NB4 (cell line): ENCODE measurements around the gene BAG5.

Source experiments
- DNase-seq: peaks from one replicate; pipeline ENCODE4 v3.0.0; 2010; ENCODE audit warnings: low read depth
- H3K4me3 ChIP-seq: one replicate; pipeline ENCODE4 v1.5.1; 2011; ENCODE audit warnings: mild to moderate bottlenecking, low read depth, low read length, moderate library complexity
- MAX ChIP-seq: IDR thresholded peaks from 2 replicates; pipeline ENCODE4 v1.6.1; 2011; ENCODE audit warnings: low read depth, low read length
- MYC ChIP-seq: IDR thresholded peaks from 2 replicates; pipeline ENCODE4 v1.6.1; 2011; ENCODE audit warnings: low read depth, low read length
- POLR2A ChIP-seq: IDR thresholded peaks from 2 replicates; pipeline ENCODE4 v1.6.1; 2011; ENCODE audit warnings: mild to moderate bottlenecking; ENCODE audit not compliant: insufficient read length; ENCODE audit errors: extremely low read depth
- TF ChIP-seq, protein P1 (sequence below): IDR thresholded peaks from one replicate; pipeline ENCODE4 v1.5.1; 2012; ENCODE audit warnings: low read depth, low read length

The BAG5 gene

GRCh38 chr14:103519043-103519836 lies 43.2 kb downstream of the BAG5 start:
- no peak overlapping the region for H3K4me3 ChIP-seq
- peak; percentile 63 for DNase-seq
- TF ChIP-seq, protein P1, sequence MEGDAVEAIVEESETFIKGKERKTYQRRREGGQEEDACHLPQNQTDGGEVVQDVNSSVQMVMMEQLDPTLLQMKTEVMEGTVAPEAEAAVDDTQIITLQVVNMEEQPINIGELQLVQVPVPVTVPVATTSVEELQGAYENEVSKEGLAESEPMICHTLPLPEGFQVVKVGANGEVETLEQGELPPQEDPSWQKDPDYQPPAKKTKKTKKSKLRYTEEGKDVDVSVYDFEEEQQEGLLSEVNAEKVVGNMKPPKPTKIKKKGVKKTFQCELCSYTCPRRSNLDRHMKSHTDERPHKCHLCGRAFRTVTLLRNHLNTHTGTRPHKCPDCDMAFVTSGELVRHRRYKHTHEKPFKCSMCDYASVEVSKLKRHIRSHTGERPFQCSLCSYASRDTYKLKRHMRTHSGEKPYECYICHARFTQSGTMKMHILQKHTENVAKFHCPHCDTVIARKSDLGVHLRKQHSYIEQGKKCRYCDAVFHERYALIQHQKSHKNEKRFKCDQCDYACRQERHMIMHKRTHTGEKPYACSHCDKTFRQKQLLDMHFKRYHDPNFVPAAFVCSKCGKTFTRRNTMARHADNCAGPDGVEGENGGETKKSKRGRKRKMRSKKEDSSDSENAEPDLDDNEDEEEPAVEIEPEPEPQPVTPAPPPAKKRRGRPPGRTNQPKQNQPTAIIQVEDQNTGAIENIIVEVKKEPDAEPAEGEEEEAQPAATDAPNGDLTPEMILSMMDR = no peak
- no peak for TF ChIP-seq MAX
- TF ChIP-seq POLR2A = no peak
- TF ChIP-seq MYC = no peak

DNA sequence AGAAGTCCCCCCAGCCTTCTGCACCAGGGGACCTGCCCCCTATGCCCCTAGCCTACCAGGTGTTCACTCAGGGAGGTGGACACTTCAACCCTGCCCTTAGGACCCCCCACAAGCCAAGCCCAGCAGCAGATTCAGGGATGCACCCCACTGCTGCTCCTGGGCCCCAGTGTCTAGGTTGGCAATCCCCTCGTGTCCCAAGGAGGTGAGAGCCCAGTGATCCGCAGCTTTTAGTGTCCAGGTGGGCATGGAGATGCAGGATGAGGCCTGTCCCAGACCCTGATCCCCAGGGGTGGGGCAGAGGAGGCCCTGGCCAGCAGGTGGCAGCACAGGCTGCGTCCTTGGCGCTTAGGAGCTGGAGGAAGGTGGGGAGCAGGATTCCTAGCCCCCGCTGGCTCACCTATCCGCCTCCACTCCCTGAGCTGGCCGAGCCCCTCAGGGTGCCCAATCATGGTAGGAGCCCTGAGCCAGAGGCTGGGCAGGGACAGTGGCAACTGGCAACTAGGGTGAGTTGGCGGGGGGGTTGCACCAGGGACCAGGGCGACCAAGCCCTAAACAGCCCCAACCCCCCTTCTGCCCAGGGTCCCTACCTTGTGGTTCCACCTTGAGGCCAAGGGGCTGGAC lies 43.9 kb downstream of the BAG5 start:
- peak; percentile 61 for DNase-seq
- TF ChIP-seq, protein P1 = peak; percentile 92
- TF ChIP-seq MYC = no peak

DNA sequence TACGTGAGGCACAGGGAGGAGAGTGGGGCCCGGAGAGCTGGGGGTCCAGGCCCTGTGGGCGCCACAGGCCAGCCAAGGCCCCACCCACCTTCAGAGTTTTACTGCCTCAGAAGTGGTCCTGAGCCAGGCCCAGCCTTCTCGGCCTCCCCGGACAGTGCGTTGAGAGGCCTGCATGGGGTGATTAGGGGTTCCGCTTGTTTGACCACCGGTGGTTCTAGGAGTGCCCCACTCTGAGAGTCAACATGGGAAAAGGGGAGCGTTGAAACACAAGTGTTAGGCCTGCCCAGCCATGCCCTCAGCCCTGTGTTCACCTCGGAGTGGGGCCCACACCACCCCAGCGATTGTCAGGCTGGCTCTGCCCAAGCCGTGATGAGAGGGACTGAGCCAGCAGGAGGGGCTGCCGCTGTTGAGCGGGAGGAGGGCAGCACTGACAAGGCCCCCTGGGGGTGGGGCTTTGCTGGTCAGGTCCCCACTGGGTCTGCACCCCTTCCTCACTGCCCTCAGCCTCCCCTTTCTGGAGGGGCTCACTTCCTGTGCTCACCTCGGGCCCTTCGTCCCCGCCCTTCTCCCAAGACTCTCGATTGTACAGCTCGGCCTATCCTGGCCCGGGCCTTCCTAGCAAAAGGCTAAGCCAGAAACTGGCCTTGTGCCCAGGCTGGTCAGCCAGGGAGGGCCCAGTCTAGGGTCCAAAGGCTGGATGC lies 44.6 kb downstream of the BAG5 start:
- H3K4me3 ChIP-seq = no peak overlapping the region
- DNase-seq = peak; percentile 6
- no peak for TF ChIP-seq POLR2A
- TF ChIP-seq, protein P1 = no peak
- TF ChIP-seq MYC = no peak
- TF ChIP-seq MAX = no peak

More for the DNA sequence above, 43.9 kb downstream of the BAG5 start:
- no peak overlapping the region for H3K4me3 ChIP-seq

- TF ChIP-seq POLR2A (no peak), MAX (no peak), MYC (no peak)
- no peak overlapping the region for H3K4me3 ChIP-seq
- DNase-seq = no peak
These were observed 45.3 kb downstream of the BAG5 start for GRCh38 chr14:103517174-103517566.

GRCh38 chr14:103516426-103517173 lies 45.9 kb downstream of the BAG5 start:
- no peak overlapping the region for H3K4me3 ChIP-seq
- no peak for DNase-seq
- TF ChIP-seq, protein P1 = no peak
- TF ChIP-seq MAX (no peak), MYC (no peak), POLR2A (no peak)
